Endothelial cell of umbilical vein (primary cell): Measurements from ENCODE around the gene KRT6C. TPM values are rescaled to one million over a fixed set of nuclear protein-coding genes. Genes with fewer than 3 reads are reported as not detected.

Source experiments
- BruUV-seq: library from RNA; stranded (reverse); fragments of 400-500 nt; replicated peaks from 2 replicates; lab custom pipeline; 2021; lab: Mats Ljungman, UMichigan
- CTCF ChIA-PET: fragments of 300-600, 350-600 bp; sonication (Branson Sonifier 250); formaldehyde crosslinking; loops from one replicate; lab custom pipeline; 2021; ENCODE audit warnings: antibody characterized with exemption, inconsistent platforms; lab: Charles Lee
- POLR2A ChIA-PET: fragments of 300-600, 350-600 bp; sonication (Branson Sonifier 250); formaldehyde crosslinking; loops from one replicate; lab custom pipeline; 2021; ENCODE audit warnings: antibody characterized with exemption, inconsistent platforms; lab: Charles Lee
- DNase-seq: peaks from one replicate; pipeline ENCODE4 v3.0.0-alpha.2; 2011; ENCODE audit warnings: low read depth, low spot score
- FAIRE-seq: peaks from 2 replicates; lab custom pipeline; 2011; peaks lifted over from hg19 to GRCh38; lab: Jason Lieb, UNC
- H2AFZ ChIP-seq: 2 replicates; pipeline ENCODE4 v1.6.0; 2012; ENCODE audit warnings: low read depth, low read length, control low read depth, inconsistent platforms
- H3K27ac ChIP-seq: 2 replicates; pipeline ENCODE4 v1.5.1; 2011; ENCODE audit warnings: low read depth, mild to moderate bottlenecking, control low read depth, low read length, moderate library complexity; ENCODE audit not compliant: insufficient read depth
- H3K27me3 ChIP-seq, 2 experiments: 2 replicates each; pipeline versions ENCODE4 v1.6.0 to v1.6.1; 2011; ENCODE audit warnings: low read length in 2 of 2, mixed read lengths in 1 of 2; ENCODE audit not compliant: control insufficient read depth in 2 of 2, insufficient read depth in 2 of 2
- H3K36me3 ChIP-seq, 2 experiments: 2 replicates in 1 of 2; 3 replicates in 1 of 2; pipeline ENCODE4 v1.5.1; 2011; ENCODE audit warnings: low read length in 2 of 2, mild to moderate bottlenecking in 1 of 2, moderate library complexity in 1 of 2; ENCODE audit not compliant: control insufficient read depth in 2 of 2, insufficient read depth in 2 of 2; ENCODE audit errors: extremely low read depth in 1 of 2
- H3K4me1 ChIP-seq: 3 replicates; pipeline ENCODE4 v1.5.1; 2011; ENCODE audit warnings: mild to moderate bottlenecking, low read length; ENCODE audit not compliant: control insufficient read depth, insufficient read depth; ENCODE audit errors: extremely low read depth
- H3K4me2 ChIP-seq: 2 replicates; pipeline ENCODE4 v1.6.1; 2011; ENCODE audit warnings: low read length, control low read depth, mixed read lengths; ENCODE audit not compliant: insufficient read depth
- H3K4me3 ChIP-seq, 3 experiments: fragments of 200-600 bp in 1 of 3; sonication (generic), shearing (Covaris generic) in 1 of 3; replicated peaks in 1 of 3; 2 replicates each; pipeline ENCODE4 v1.5.1; 2011 to 2016; ENCODE audit warnings: control low read depth in 3 of 3, low read length in 3 of 3, mild to moderate bottlenecking in 2 of 3, inconsistent platforms in 1 of 3, low read depth in 1 of 3, moderate library complexity in 1 of 3; ENCODE audit not compliant: insufficient read depth in 1 of 3
- H3K79me2 ChIP-seq: 2 replicates; pipeline ENCODE4 v1.6.0; 2012; ENCODE audit warnings: low read length, inconsistent platforms; ENCODE audit not compliant: control insufficient read depth, insufficient read depth
- H3K9ac ChIP-seq: replicated peaks from 2 replicates; pipeline ENCODE3; 2011; ENCODE audit warnings: low read length, control low read depth; ENCODE audit not compliant: insufficient read depth; ENCODE audit errors: extremely low read depth
- H3K9me1 ChIP-seq: replicated peaks from 3 replicates; pipeline ENCODE4 v1.6.0; 2011; ENCODE audit warnings: mild to moderate bottlenecking, low read length; ENCODE audit not compliant: control insufficient read depth, insufficient read depth; ENCODE audit errors: extremely low read depth
- H3K9me3 ChIP-seq: replicated peaks from 2 replicates; pipeline ENCODE4 v1.5.1; 2012; ENCODE audit warnings: low read length, inconsistent platforms; ENCODE audit not compliant: control insufficient read depth, insufficient read depth
- H4K20me1 ChIP-seq: replicated peaks from 2 replicates; pipeline ENCODE3; 2011; ENCODE audit warnings: mild to moderate bottlenecking, low read length; ENCODE audit not compliant: control insufficient read depth, insufficient read depth; ENCODE audit errors: extremely low read depth
- CTCF ChIP-seq, 2 donors: IDR thresholded peaks; 1 replicate in 1 of 2; 2 replicates in 1 of 2; pipeline ENCODE4 v1.5.1; 2011; ENCODE audit warnings: low read length in 2 of 2, mild to moderate bottlenecking in 2 of 2, moderate library complexity in 2 of 2, control low read depth in 1 of 2, inconsistent platforms in 1 of 2, low read depth in 1 of 2; ENCODE audit not compliant: insufficient read depth in 1 of 2; ENCODE audit errors: extremely low read depth in 1 of 2
- EZH2 ChIP-seq: IDR thresholded peaks from 2 replicates; pipeline ENCODE4 v1.6.1; 2012; ENCODE audit warnings: borderline replicate concordance, low read depth, mild to moderate bottlenecking, moderate library complexity, low read length, inconsistent platforms; ENCODE audit not compliant: severe bottlenecking
- FOS ChIP-seq: IDR thresholded peaks from 2 replicates; pipeline ENCODE4 v1.6.1; 2011; ENCODE audit warnings: mild to moderate bottlenecking, low read length, moderate library complexity, borderline replicate concordance; ENCODE audit not compliant: insufficient read depth
- GATA2 ChIP-seq: IDR thresholded peaks from 2 replicates; pipeline ENCODE4 v1.7.0; 2011; ENCODE audit warnings: low read depth, mild to moderate bottlenecking, moderate library complexity, mixed read lengths, low read length; ENCODE audit not compliant: insufficient read length, insufficient read depth
- JUN ChIP-seq: IDR thresholded peaks from 2 replicates; pipeline ENCODE4 v1.6.1; 2011; ENCODE audit warnings: borderline replicate concordance, low read depth; ENCODE audit not compliant: insufficient read length, insufficient read depth
- MAX ChIP-seq: IDR thresholded peaks from 2 replicates; pipeline ENCODE4 v1.6.1; 2011; ENCODE audit not compliant: insufficient read depth, insufficient read length
- MYC ChIP-seq: IDR thresholded peaks from one replicate; pipeline ENCODE4 v1.6.1; 2011; ENCODE audit warnings: mild to moderate bottlenecking, low read depth, low read length
- POLR2A ChIP-seq: IDR thresholded peaks from 2 replicates; pipeline ENCODE4 v1.6.1; 2012; ENCODE audit warnings: low read depth, mild to moderate bottlenecking, control low read depth, low read length
- POLR2AphosphoS5 ChIP-seq: IDR thresholded peaks from 2 replicates; pipeline ENCODE4 v1.6.1; 2012; ENCODE audit warnings: low read depth, mild to moderate bottlenecking, control low read depth, low read length, moderate library complexity; ENCODE audit not compliant: insufficient read depth
- dilution Hi-C: fragments of 300-500 bp; cut with MboI; formaldehyde crosslinking; loops from one replicate; pipeline ENCODE4 v1.15.0; 2019; ENCODE audit warnings: low sequenced_read_pairs; ENCODE audit not compliant: extremely low pct_ligation_motif_present
- intact Hi-C: fragments of 100-400 bp; cut with micrococcal nuclease; formaldehyde crosslinking; loops from one replicate; pipeline ENCODE4 v1.10.0; 2022
- polyA plus RNA-seq, 4 experiments: library from polyadenylated mRNA; depleted of rRNA in 3 of 4; stranded (reverse) in 3 of 4; unstranded in 1 of 4; fragments of >200 nt; gene quantifications; 2 replicates each; pipeline versions ENCODE4 v1.2.1 to v1.2.3, GENCODE V29; 2011 to 2012; ENCODE audit warnings: missing spikeins in 1 of 4
- total RNA-seq: library from RNA; stranded (reverse); gene quantifications from 2 replicates; pipeline ENCODE4 v1.2.3, GENCODE V29; 2021

KRT6C gene
- total and polyA plus RNA-seq, 2 donors (not counting 3 experiments of a cell fraction or from before 2014, with no cell fraction given), result not detected

GRCh38 chr12:52444647-52445595 is 28.7 kb downstream of the KRT6C start:
- no peak for FAIRE-seq
- POLR2A ChIA-PET, result no interaction called here
- no TSS peak for BruUV-seq

GRCh38 chr12:52443966-52444365 is 29.6 kb downstream of the KRT6C start:
- Histone ChIP-seq H3K4me2 (no peak overlapping the region), H3K9me3 (no peaks in the 10 kb centered on the region), H3K9ac (no peak overlapping the region), H3K36me3 (no peaks in the 10 kb centered on the region), H3K27ac (no peak overlapping the region), H2AFZ (no peak overlapping the region), H4K20me1 (no peaks in the 10 kb centered on the region), H3K27me3 (peaks cover 7 to 8% of the 10 kb centered on the region in 2 experiments), H3K79me2 (no peaks in the 10 kb centered on the region), H3K4me1 (no peaks in the 10 kb centered on the region), H3K4me3 (no peak overlapping the region), H3K9me1 (no peaks in the 10 kb centered on the region)
- intact Hi-C loops (no loop called here), dilution Hi-C loops (no loop called here)
- TF ChIP-seq CTCF (IDR thresholded peaks at IDR 0.05; ENCODE audit: extremely low read depth in 1 of 2, insufficient read depth in 1 of 2, low read depth in 1 of 2, low read length in 2 of 2) (no peak), POLR2A (no peak), JUN (no peak), POLR2AphosphoS5 (no peak), FOS (no peak), GATA2 (no peak), MAX (no peak), EZH2 (no peak), MYC (no peak)
- FAIRE-seq (no peak), DNase-seq (no peak)
- ChIA-PET CTCF (no interaction called here), POLR2A (no interaction called here)
- no TSS peak for BruUV-seq

More at GRCh38 chr12:52444647-52445595, 28.7 kb downstream of the KRT6C start:
- CTCF ChIA-PET, result no interaction called here
- TF ChIP-seq POLR2A (no peak), MAX (no peak), MYC (no peak), FOS (no peak), POLR2AphosphoS5 (no peak), JUN (no peak), GATA2 (no peak)
- Histone ChIP-seq H3K4me1 (no peaks in the 10 kb centered on the region), H3K4me2 (no peak overlapping the region), H4K20me1 (no peaks in the 10 kb centered on the region), H3K9me1 (no peaks in the 10 kb centered on the region), H2AFZ (no peak overlapping the region), H3K9me3 (no peaks in the 10 kb centered on the region), H3K9ac (no peak overlapping the region), H3K27ac (no peak overlapping the region), H3K4me3 (no peak overlapping the region), H3K79me2 (no peaks in the 10 kb centered on the region), H3K27me3 (peaks cover 7 to 8% of the 10 kb centered on the region in 2 experiments), H3K36me3 (no peaks in the 10 kb centered on the region)
- intact Hi-C loops (no loop called here), dilution Hi-C loops (no loop called here)
- no peak for DNase-seq
